Endothelial cell of umbilical vein (primary cell): ENCODE data around the gene CTBP1. TPM values are rescaled to one million over a fixed set of nuclear protein-coding genes. Genes with fewer than 3 reads are reported as not detected.

ENCODE experiments used
- BruUV-seq: library from RNA; stranded (reverse); fragments of 400-500 nt; replicated peaks from 2 replicates; lab custom pipeline; 2021; lab: Mats Ljungman, UMichigan
- CTCF ChIA-PET: fragments of 300-600, 350-600 bp; sonication (Branson Sonifier 250); formaldehyde crosslinking; loops from one replicate; lab custom pipeline; 2021; ENCODE audit warnings: antibody characterized with exemption, inconsistent platforms; lab: Charles Lee
- POLR2A ChIA-PET: fragments of 300-600, 350-600 bp; sonication (Branson Sonifier 250); formaldehyde crosslinking; loops from one replicate; lab custom pipeline; 2021; ENCODE audit warnings: antibody characterized with exemption, inconsistent platforms; lab: Charles Lee
- DNase-seq: peaks from one replicate; pipeline ENCODE4 v3.0.0-alpha.2; 2011; ENCODE audit warnings: low read depth, low spot score
- FAIRE-seq: peaks from 2 replicates; lab custom pipeline; 2011; peaks lifted over from hg19 to GRCh38; lab: Jason Lieb, UNC
- H2AFZ ChIP-seq: 2 replicates; pipeline ENCODE4 v1.6.0; 2012; ENCODE audit warnings: low read depth, low read length, control low read depth, inconsistent platforms
- H3K27ac ChIP-seq: 2 replicates; pipeline ENCODE4 v1.5.1; 2011; ENCODE audit warnings: low read depth, mild to moderate bottlenecking, control low read depth, low read length, moderate library complexity; ENCODE audit not compliant: insufficient read depth
- H3K27me3 ChIP-seq, 2 experiments: 2 replicates each; pipeline versions ENCODE4 v1.6.0 to v1.6.1; 2011; ENCODE audit warnings: low read length in 2 of 2, mixed read lengths in 1 of 2; ENCODE audit not compliant: control insufficient read depth in 2 of 2, insufficient read depth in 2 of 2
- H3K36me3 ChIP-seq, 2 experiments: 2 replicates in 1 of 2; 3 replicates in 1 of 2; pipeline ENCODE4 v1.5.1; 2011; ENCODE audit warnings: low read length in 2 of 2, mild to moderate bottlenecking in 1 of 2, moderate library complexity in 1 of 2; ENCODE audit not compliant: control insufficient read depth in 2 of 2, insufficient read depth in 2 of 2; ENCODE audit errors: extremely low read depth in 1 of 2
- H3K4me1 ChIP-seq: 3 replicates; pipeline ENCODE4 v1.5.1; 2011; ENCODE audit warnings: mild to moderate bottlenecking, low read length; ENCODE audit not compliant: control insufficient read depth, insufficient read depth; ENCODE audit errors: extremely low read depth
- H3K4me2 ChIP-seq: 2 replicates; pipeline ENCODE4 v1.6.1; 2011; ENCODE audit warnings: low read length, control low read depth, mixed read lengths; ENCODE audit not compliant: insufficient read depth
- H3K4me3 ChIP-seq, 3 experiments: fragments of 200-600 bp in 1 of 3; sonication (generic), shearing (Covaris generic) in 1 of 3; replicated peaks in 1 of 3; 2 replicates each; pipeline ENCODE4 v1.5.1; 2011 to 2016; ENCODE audit warnings: control low read depth in 3 of 3, low read length in 3 of 3, mild to moderate bottlenecking in 2 of 3, inconsistent platforms in 1 of 3, low read depth in 1 of 3, moderate library complexity in 1 of 3; ENCODE audit not compliant: insufficient read depth in 1 of 3
- H3K79me2 ChIP-seq: 2 replicates; pipeline ENCODE4 v1.6.0; 2012; ENCODE audit warnings: low read length, inconsistent platforms; ENCODE audit not compliant: control insufficient read depth, insufficient read depth
- H3K9ac ChIP-seq: replicated peaks from 2 replicates; pipeline ENCODE3; 2011; ENCODE audit warnings: low read length, control low read depth; ENCODE audit not compliant: insufficient read depth; ENCODE audit errors: extremely low read depth
- H3K9me1 ChIP-seq: replicated peaks from 3 replicates; pipeline ENCODE4 v1.6.0; 2011; ENCODE audit warnings: mild to moderate bottlenecking, low read length; ENCODE audit not compliant: control insufficient read depth, insufficient read depth; ENCODE audit errors: extremely low read depth
- H3K9me3 ChIP-seq: replicated peaks from 2 replicates; pipeline ENCODE4 v1.5.1; 2012; ENCODE audit warnings: low read length, inconsistent platforms; ENCODE audit not compliant: control insufficient read depth, insufficient read depth
- H4K20me1 ChIP-seq: replicated peaks from 2 replicates; pipeline ENCODE3; 2011; ENCODE audit warnings: mild to moderate bottlenecking, low read length; ENCODE audit not compliant: control insufficient read depth, insufficient read depth; ENCODE audit errors: extremely low read depth
- EZH2 ChIP-seq: IDR thresholded peaks from 2 replicates; pipeline ENCODE4 v1.6.1; 2012; ENCODE audit warnings: borderline replicate concordance, low read depth, mild to moderate bottlenecking, moderate library complexity, low read length, inconsistent platforms; ENCODE audit not compliant: severe bottlenecking
- FOS ChIP-seq: IDR thresholded peaks from 2 replicates; pipeline ENCODE4 v1.6.1; 2011; ENCODE audit warnings: mild to moderate bottlenecking, low read length, moderate library complexity, borderline replicate concordance; ENCODE audit not compliant: insufficient read depth
- GATA2 ChIP-seq: IDR thresholded peaks from 2 replicates; pipeline ENCODE4 v1.7.0; 2011; ENCODE audit warnings: low read depth, mild to moderate bottlenecking, moderate library complexity, mixed read lengths, low read length; ENCODE audit not compliant: insufficient read length, insufficient read depth
- JUN ChIP-seq: IDR thresholded peaks from 2 replicates; pipeline ENCODE4 v1.6.1; 2011; ENCODE audit warnings: borderline replicate concordance, low read depth; ENCODE audit not compliant: insufficient read length, insufficient read depth
- MYC ChIP-seq: IDR thresholded peaks from one replicate; pipeline ENCODE4 v1.6.1; 2011; ENCODE audit warnings: mild to moderate bottlenecking, low read depth, low read length
- POLR2A ChIP-seq: IDR thresholded peaks from 2 replicates; pipeline ENCODE4 v1.6.1; 2012; ENCODE audit warnings: low read depth, mild to moderate bottlenecking, control low read depth, low read length
- dilution Hi-C: fragments of 300-500 bp; cut with MboI; formaldehyde crosslinking; loops from one replicate; pipeline ENCODE4 v1.15.0; 2019; ENCODE audit warnings: low sequenced_read_pairs; ENCODE audit not compliant: extremely low pct_ligation_motif_present
- intact Hi-C: fragments of 100-400 bp; cut with micrococcal nuclease; formaldehyde crosslinking; loops from one replicate; pipeline ENCODE4 v1.10.0; 2022
- polyA plus RNA-seq, 4 experiments: library from polyadenylated mRNA; depleted of rRNA in 3 of 4; stranded (reverse) in 3 of 4; unstranded in 1 of 4; fragments of >200 nt; gene quantifications; 2 replicates each; pipeline versions ENCODE4 v1.2.1 to v1.2.3, GENCODE V29; 2011 to 2012; ENCODE audit warnings: missing spikeins in 1 of 4
- total RNA-seq: library from RNA; stranded (reverse); gene quantifications from 2 replicates; pipeline ENCODE4 v1.2.3, GENCODE V29; 2021
- TF ChIP-seq, protein P1 (sequence below): IDR thresholded peaks from 2 replicates; pipeline ENCODE4 v1.6.1; 2011; ENCODE audit not compliant: insufficient read depth, insufficient read length

Gene CTBP1
- total and polyA plus RNA-seq, 2 donors (not counting 3 experiments of a cell fraction or from before 2014, with no cell fraction given): 165 to 167 TPM

- Histone ChIP-seq H4K20me1 (no peaks in the 10 kb centered on the region), H3K9me1 (no peaks in the 10 kb centered on the region), H3K4me3 (no peak overlapping the region), H2AFZ (no peak overlapping the region), H3K79me2 (peaks cover 49% of the 10 kb centered on the region), H3K4me1 (peaks cover 13% of the 10 kb centered on the region), H3K36me3 (peaks cover 3 to 44% of the 10 kb centered on the region in 2 experiments), H3K9ac (no peak overlapping the region), H3K27ac (no peak overlapping the region), H3K4me2 (no peak overlapping the region), H3K9me3 (no peaks in the 10 kb centered on the region), H3K27me3 (no peaks in the 10 kb centered on the region)
- POLR2A ChIA-PET: interaction anchor here (1.0 kb wide), 1 partner anchor 9 kb away, joined by 5 read pairs; no protein-coding TSS in a partner anchor
- no TSS peak for BruUV-seq
- dilution Hi-C loops: no loop called here
- FAIRE-seq: no peak
- DNase-seq: no peak
- CTCF ChIA-PET: no interaction called here
- TF ChIP-seq FOS (no peak), GATA2 (no peak), JUN (no peak), POLR2A (no peak), EZH2 (no peak), MYC (no peak)
- TF ChIP-seq, protein P1, sequence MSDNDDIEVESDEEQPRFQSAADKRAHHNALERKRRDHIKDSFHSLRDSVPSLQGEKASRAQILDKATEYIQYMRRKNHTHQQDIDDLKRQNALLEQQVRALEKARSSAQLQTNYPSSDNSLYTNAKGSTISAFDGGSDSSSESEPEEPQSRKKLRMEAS: no peak
- intact Hi-C loops: loop anchor here (5.0 kb wide), 1 partner anchor 69 kb away; no protein-coding TSS in a partner anchor
Observed at GRCh38 chr4:1238676-1239000, 10.3 kb downstream of the CTBP1 start.
